GM12878 (cell line): Measurements from ENCODE around the gene ZSCAN22. TPM values are rescaled to one million over a fixed set of nuclear protein-coding genes. Genes with fewer than 3 reads are reported as not detected.

Experiments
- BHLHE40 ChIP-seq, 2 experiments: fragments of 450-650 bp in 1 of 2; IDR thresholded peaks; 2 replicates each; pipeline ENCODE4 v1.6.1; 2011 to 2017; ENCODE audit warnings: low read depth in 2 of 2, borderline replicate concordance in 1 of 2, improper control_type of control experiment in 1 of 2, low read length in 1 of 2, mild to moderate bottlenecking in 1 of 2
- BMI1 ChIP-seq: fragments of 450-650 bp; IDR thresholded peaks from 2 replicates; pipeline ENCODE4 v1.6.1; 2016; ENCODE audit warnings: mild to moderate bottlenecking, moderate library complexity, borderline replicate concordance
- BRCA1 ChIP-seq: IDR thresholded peaks from 2 replicates; pipeline ENCODE4 v1.6.1; 2011; ENCODE audit warnings: low read depth, low read length, improper control_type of control experiment
- CEBPB ChIP-seq, 2 experiments: fragments of 150-350 bp in 1 of 2; IDR thresholded peaks; 2 replicates each; pipeline ENCODE4 v1.6.1; 2012 to 2014; ENCODE audit warnings: low read depth in 2 of 2, low read length in 2 of 2, borderline replicate concordance in 1 of 2, inconsistent platforms in 1 of 2
- CTCF ChIP-seq, 3 experiments: IDR thresholded peaks in 2 of 3; conservative IDR thresholded peaks in 1 of 3; 2 replicates each; pipeline ENCODE4 v1.5.1; 2011; ENCODE audit warnings: low read depth in 3 of 3, low read length in 3 of 3, mild to moderate bottlenecking in 3 of 3, control low read depth in 2 of 3, moderate library complexity in 2 of 3, inconsistent platforms in 1 of 3, mixed read lengths in 1 of 3; ENCODE audit not compliant: control insufficient read depth in 2 of 3, insufficient read depth in 1 of 3; ENCODE audit errors: extremely low read depth in 1 of 3
- E2F8 ChIP-seq: fragments of 450-650 bp; IDR thresholded peaks from 2 replicates; pipeline ENCODE4 v1.6.1; 2018; ENCODE audit warnings: mild to moderate bottlenecking, low read depth, moderate library complexity; ENCODE audit not compliant: partially characterized antibody
- GABPA ChIP-seq: IDR thresholded peaks from 2 replicates; pipeline ENCODE4 v1.6.1; 2014; ENCODE audit warnings: antibody characterized with exemption, low read depth, mild to moderate bottlenecking, inconsistent platforms
- MAX ChIP-seq: IDR thresholded peaks from 2 replicates; pipeline ENCODE4 v1.6.1; 2012; ENCODE audit warnings: low read depth, low read length, improper control_type of control experiment
- MLLT1 ChIP-seq: fragments of 450-650 bp; IDR thresholded peaks from 2 replicates; pipeline ENCODE4 v1.6.1; 2016; ENCODE audit warnings: mild to moderate bottlenecking
- MXI1 ChIP-seq: fragments of 150-350 bp; IDR thresholded peaks from 2 replicates; pipeline ENCODE4 v1.6.1; 2011; ENCODE audit warnings: low read depth, mild to moderate bottlenecking, inconsistent platforms, low read length, improper control_type of control experiment
- NR2C1 ChIP-seq: fragments of 450-650 bp; IDR thresholded peaks from 2 replicates; pipeline ENCODE4 v1.6.1; 2017; ENCODE audit warnings: antibody characterized with exemption, mild to moderate bottlenecking, moderate library complexity
- NRF1 ChIP-seq: conservative IDR thresholded peaks from 2 replicates; pipeline ENCODE4 v1.6.1; 2011; ENCODE audit warnings: mild to moderate bottlenecking, low read depth, low read length, improper control_type of control experiment
- RAD51 ChIP-seq: fragments of 450-650 bp; IDR thresholded peaks from 2 replicates; pipeline ENCODE4 v1.6.1; 2016; ENCODE audit warnings: moderate library complexity, mild to moderate bottlenecking, inconsistent platforms
- RUNX3 ChIP-seq: IDR thresholded peaks from 2 replicates; pipeline ENCODE4 v1.6.1; 2012; ENCODE audit warnings: low read length, inconsistent platforms
- SIN3A ChIP-seq: IDR thresholded peaks from 2 replicates; pipeline ENCODE4 v1.6.1; 2012; ENCODE audit warnings: low read depth, low read length, improper control_type of control experiment
- TAF1 ChIP-seq: IDR thresholded peaks from 2 replicates; pipeline ENCODE4 v1.6.1; 2011; ENCODE audit warnings: mild to moderate bottlenecking, low read depth, low read length, borderline replicate concordance
- ZBTB40 ChIP-seq: fragments of 450-650 bp; IDR thresholded peaks from 2 replicates; pipeline ENCODE4 v1.6.1; 2016; ENCODE audit warnings: mild to moderate bottlenecking, moderate library complexity, borderline replicate concordance
- ZZZ3 ChIP-seq: IDR thresholded peaks from 2 replicates; pipeline ENCODE4 v1.6.1; 2011; ENCODE audit warnings: low read depth; ENCODE audit not compliant: control insufficient read depth, insufficient read length
- polyA plus RNA-seq, 11 experiments: library from polyadenylated mRNA; depleted of rRNA in 4 of 11; unstranded in 6 of 11; stranded (reverse) in 5 of 11; fragments of >200 nt; fragmentation: Nextera tagmentation in 4 of 11; fragmentation: Illumina TruSeq in 1 of 11; extraction: Ambion mirVana in 4 of 11; extraction: Trizol in 1 of 11; gene quantifications; 1 replicate in 1 of 11; 2 replicates in 10 of 11; pipeline versions ENCODE4 v1.2.1 to v1.2.3, GENCODE V29; 2011 to 2016; ENCODE audit warnings: inconsistent platforms in 2 of 11, missing spikeins in 2 of 11, low read depth in 1 of 11
- total RNA-seq, 4 experiments: library from RNA; depleted of rRNA in 3 of 4; stranded (reverse); fragments of >200 nt in 3 of 4; fragmentation: Illumina TruSeq in 1 of 4; extraction: Trizol in 1 of 4; gene quantifications; 2 replicates each; pipeline versions ENCODE4 v1.2.1 to v1.2.3, GENCODE V29; 2013 to 2021

ZSCAN22 gene
- total and polyA plus RNA-seq, 10 of the 15 experiments (the other 5 are each of a cell fraction or from before 2014, with no cell fraction given): 0.49 to 3.9 (median 2.6) TPM

- TF ChIP-seq CTCF (IDR thresholded peaks at IDR 0.05 in 2 of 3, conservative IDR thresholded peaks at IDR 0.05 in 1 of 3; ENCODE audit: control insufficient read depth in 2 of 3, extremely low read depth in 1 of 3, insufficient read depth in 1 of 3, low read depth in 3 of 3, low read length in 3 of 3) (peak in 2 of 3 experiments; percentile 5 to 6; a peak in 2 of 6 replicates), SIN3A (peak; percentile 100), ZZZ3 (no peak), RAD51 (no peak), BMI1 (peak; percentile 100), E2F8 (peak; percentile 57), ZBTB40 (peak; percentile 94), CEBPB (IDR thresholded peaks at IDR 0.05; ENCODE audit: borderline replicate concordance in 1 of 2, low read depth in 2 of 2, low read length in 2 of 2) (no peak), TAF1 (peak; percentile 77; the same call in 1 of the 2 replicates), BHLHE40 (IDR thresholded peaks at IDR 0.05; ENCODE audit: borderline replicate concordance in 1 of 2, low read depth in 2 of 2, low read length in 1 of 2) (peak; percentile 78 to 95; a peak in 3 of 4 replicates), MLLT1 (peak; percentile 91), NRF1 (peak; percentile 79), MAX (peak; percentile 45), NR2C1 (peak; percentile 70), BRCA1 (0 out of 2 replicates have a peak, but pooled peaks have one; percentile 4), GABPA (peak; percentile 91), MXI1 (peak; percentile 99), RUNX3 (peak; percentile 58)
These were observed 35.6 kb downstream of the ZSCAN22 start, which contains the start of gene ZNF497 (continued) for GRCh38 chr19:58362272-58362994.
